GM19438 (cell line): ENCODE measurements around the gene SLC16A10.
"Not testable (repeated sequence)": the region's sequence is repeated elsewhere in the genome, so short reads cannot be mapped to it uniquely, and the experiment has no call there.

Experiments
- ATAC-seq: cut with Tn5 transposase; IDR thresholded peaks from one replicate; pipeline ENCODE4 v1.9.1; 2021; ENCODE audit warnings: low read depth; ENCODE audit not compliant: unreplicated experiment

SLC16A10 gene

GRCh38 chr6:111087106-111087835 lies at the start of gene SLC16A10:
Gene SLC16A10, plus strand, starts transcription at chr6:111087503. Its CDS starts 250 bp downstream, at chr6:111087753.
- ATAC-seq, result peak; percentile 85

GRCh38 chr6:111038534-111039252 lies 48.6 kb upstream of the SLC16A10 start:
- no peak for ATAC-seq

GRCh38 chr6:111041917-111042316 lies 45.4 kb upstream of the SLC16A10 start:
- no peak for ATAC-seq

GRCh38 chr6:111047244-111047643 lies 40.1 kb upstream of the SLC16A10 start:
- no peak for ATAC-seq

- ATAC-seq, result no peak
Observed at GRCh38 chr6:111050261-111051023, 36.9 kb upstream of the SLC16A10 start.

GRCh38 chr6:111052171-111052570 lies 35.1 kb upstream of the SLC16A10 start:
- no peak for ATAC-seq

- ATAC-seq, result no peak
Observed at GRCh38 chr6:111057074-111057752, 30.1 kb upstream of the SLC16A10 start.

- no peak for ATAC-seq
Observed at GRCh38 chr6:111061508-111061907, 25.8 kb upstream of the SLC16A10 start.

GRCh38 chr6:111061985-111062384 lies 25.3 kb upstream of the SLC16A10 start:
- ATAC-seq, result not testable (repeated sequence)

- not testable (repeated sequence) for ATAC-seq
Observed at GRCh38 chr6:111062860-111063259, 24.4 kb upstream of the SLC16A10 start.

GRCh38 chr6:111068109-111068865 lies 19.0 kb upstream of the SLC16A10 start:
- ATAC-seq, result no peak

GRCh38 chr6:111068866-111069234 lies 18.5 kb upstream of the SLC16A10 start:
- no peak for ATAC-seq

GRCh38 chr6:111069382-111070104 lies 17.8 kb upstream of the SLC16A10 start:
- no peak for ATAC-seq

GRCh38 chr6:111070105-111071005 lies 16.9 kb upstream of the SLC16A10 start:
- ATAC-seq, result no peak

GRCh38 chr6:111072801-111073360 lies 14.4 kb upstream of the SLC16A10 start:
- ATAC-seq, result no peak

GRCh38 chr6:111074311-111074710 lies 13.0 kb upstream of the SLC16A10 start:
- no peak for ATAC-seq

GRCh38 chr6:111076024-111076695 lies 11.1 kb upstream of the SLC16A10 start:
- peak; percentile 57 for ATAC-seq
